GM21786 (cell line): ENCODE data around the gene KCNJ6.

Experiments used
- ATAC-seq: cut with Tn5 transposase; IDR thresholded peaks from one replicate; pipeline ENCODE4 v1.9.1; 2021; ENCODE audit not compliant: unreplicated experiment

The KCNJ6 gene

DNA sequence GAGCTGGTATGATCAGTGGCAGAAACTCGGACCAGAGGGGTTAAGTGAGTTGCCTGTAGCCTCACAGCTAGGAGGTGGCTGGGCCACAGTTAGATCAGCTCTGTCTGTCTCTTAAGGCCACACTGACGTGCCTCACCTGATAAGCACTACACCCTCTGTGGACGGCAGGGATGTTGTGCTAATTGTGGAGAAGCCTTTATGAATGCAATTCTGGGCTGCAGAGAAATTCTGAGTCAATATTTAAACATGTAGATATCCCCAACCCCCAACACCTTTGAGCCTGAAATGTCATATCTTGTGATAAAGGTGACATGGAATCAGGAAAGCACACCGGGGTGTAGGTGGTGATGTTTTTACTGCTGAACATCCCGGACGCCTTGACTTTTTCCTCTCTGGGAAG is 88.3 kb downstream of the KCNJ6 start:
- no peak for ATAC-seq

DNA sequence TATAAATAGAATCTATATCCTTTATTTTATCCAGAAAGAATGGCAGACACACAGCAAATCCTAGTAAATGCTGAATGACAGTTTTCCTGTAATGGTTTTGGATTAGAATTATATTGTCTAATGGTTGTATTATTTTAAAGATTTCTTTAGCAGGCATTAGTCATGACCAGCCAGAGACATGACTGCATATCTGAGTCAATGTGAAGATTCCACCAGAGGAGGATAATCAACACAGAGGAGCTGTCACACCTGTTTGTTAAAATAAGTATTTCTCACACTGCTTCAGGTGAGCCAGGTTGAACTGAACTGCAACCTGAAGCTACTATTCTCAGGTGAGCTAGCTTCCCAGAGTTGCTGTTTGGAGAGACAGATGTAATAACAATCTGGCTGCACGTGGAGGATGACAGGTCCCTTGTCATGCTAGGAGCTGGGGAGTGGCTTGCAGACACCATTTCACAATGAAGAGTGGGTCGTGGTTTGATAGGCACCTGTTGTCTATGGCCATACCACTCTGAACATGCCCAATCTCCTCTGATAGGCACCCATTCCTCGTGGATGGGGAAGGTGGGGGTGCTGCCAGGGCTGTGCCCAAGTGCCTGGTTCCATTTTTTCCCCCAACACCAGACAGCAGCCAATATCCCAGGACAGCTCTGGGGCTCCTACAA is 94.3 kb downstream of the KCNJ6 start:
- ATAC-seq: no peak

DNA sequence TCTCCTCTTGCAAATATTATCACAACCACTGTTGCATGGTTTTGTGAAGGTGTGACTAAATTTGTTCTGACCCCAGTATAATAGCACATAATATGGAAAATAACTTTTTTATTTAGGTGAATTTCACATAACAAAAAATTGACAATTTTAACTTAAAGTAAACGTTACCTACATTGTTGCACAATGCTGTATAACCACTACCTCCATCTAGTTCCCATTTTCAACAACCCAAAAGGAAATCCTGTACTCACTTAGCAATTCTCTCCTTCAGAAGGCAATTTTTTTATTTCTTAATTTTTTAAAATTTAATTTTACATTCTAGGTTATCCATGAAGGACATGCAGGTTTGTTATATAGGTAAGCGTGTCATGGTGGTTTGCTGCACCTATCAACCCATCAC is 95.2 kb downstream of the KCNJ6 start:
- no peak for ATAC-seq

DNA sequence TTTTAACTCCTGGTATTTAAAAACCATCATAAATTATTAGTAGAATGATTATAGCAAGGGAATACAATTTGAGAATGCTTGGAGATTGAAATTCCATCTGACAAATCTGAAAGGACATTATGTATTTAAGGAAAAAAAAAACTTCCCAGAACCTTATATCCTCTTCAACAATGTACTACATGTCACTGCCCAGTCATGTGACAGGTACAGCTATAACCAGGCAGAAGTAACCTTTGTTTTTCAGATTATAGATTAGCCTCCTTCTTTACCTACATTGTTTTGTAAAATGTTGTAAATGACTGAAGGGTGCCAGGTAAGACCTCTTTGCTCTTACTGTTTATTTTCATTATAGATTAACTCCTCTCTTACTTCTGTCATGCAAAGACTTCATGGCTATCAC is 96.9 kb downstream of the KCNJ6 start:
- no peak for ATAC-seq

DNA sequence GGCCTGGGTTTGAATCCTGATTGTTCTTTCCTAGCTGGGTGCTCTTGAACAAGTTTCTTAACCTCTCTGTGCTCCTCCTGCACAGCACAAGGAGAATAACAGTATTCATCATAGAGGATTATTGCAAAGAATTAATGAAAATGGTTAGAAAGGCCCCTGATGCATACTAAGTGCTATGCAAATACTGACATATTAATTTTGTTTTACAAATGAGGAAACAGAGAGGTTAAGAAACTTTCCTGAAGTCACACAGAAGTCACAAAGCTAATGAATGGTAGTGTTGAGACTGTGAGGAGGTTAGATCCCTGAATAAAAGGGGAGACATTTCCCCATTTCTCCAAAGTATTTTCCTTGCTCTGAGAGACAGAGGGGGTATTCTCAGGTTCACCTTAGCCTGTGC is 99.0 kb downstream of the KCNJ6 start:
- ATAC-seq: no peak

DNA sequence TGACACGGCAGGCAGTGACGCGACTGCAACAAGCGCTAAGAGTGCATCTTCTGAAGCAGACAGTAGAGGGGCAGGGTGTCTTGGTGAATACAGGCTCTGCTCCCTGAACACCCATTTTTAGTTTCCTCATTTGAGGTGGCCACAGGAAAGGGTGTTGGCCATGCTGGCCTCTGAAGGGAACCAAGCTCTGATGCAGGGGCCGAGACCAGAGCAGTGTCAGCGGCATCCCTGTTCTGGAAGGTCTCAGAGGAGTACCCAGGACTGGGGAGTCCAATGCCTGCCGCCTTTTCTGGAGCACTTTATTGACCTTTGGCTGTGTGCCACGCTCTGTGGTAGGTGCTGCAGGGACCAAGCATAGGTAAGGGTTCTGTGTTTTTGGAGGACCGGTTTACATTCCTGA is 100.4 kb downstream of the KCNJ6 start:
- ATAC-seq: no peak

DNA sequence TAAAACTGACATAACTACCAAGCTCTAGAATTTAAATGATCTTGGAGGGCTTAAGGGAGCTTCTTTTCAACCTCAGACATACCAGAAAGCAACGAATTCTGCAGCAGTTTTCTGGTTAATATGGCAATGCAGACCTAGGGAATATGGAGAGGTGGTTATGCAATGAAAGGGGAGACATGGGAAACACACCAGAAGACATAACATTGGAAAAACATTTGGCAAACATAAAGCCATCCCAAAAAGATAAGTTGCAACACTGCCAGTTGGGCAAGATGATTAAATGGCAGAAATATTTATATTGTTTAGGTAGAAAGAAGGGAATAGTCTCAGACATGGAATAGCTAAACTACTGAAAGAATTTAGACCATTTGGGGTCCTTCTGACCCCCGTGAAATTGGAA is 104.5 kb downstream of the KCNJ6 start:
- no peak for ATAC-seq

DNA sequence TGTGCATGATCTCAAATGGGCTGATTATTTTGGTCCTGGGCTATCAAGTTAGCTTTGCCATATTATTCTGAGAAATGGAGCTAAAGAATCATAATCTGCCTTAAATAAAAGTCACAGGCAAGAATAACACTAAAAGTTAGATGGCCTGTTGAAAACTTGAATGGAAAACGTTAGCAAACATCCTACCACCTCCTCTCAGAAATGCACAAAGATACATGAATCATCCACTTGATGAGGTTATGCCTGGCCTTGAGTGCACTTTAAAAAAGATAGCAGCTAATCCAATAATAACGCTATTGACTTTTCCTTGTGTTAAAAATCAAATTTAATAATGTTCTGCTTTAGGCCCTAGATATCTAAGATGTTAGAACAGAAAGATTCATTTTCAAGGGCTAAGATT is 108.0 kb downstream of the KCNJ6 start:
- no peak for ATAC-seq

DNA sequence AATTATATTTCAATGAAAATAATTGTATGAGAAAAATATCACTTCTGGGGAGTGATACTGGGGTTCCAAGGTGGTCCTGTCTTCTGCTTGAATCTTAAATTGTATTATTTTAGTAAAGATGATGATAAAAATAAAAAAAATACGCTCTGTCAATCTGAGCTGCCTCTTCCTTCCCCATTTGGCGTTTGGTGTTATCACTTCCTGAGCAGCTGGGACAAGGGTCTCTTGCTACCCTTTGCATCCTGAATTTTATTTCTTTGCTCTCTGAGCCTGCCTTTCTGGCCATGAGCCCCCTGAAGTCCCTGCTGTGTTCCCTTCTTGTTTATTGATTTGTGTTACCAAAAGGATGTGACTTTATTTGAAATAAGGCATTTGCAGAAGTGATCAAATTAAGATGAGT is 111.0 kb downstream of the KCNJ6 start:
- ATAC-seq: no peak

DNA sequence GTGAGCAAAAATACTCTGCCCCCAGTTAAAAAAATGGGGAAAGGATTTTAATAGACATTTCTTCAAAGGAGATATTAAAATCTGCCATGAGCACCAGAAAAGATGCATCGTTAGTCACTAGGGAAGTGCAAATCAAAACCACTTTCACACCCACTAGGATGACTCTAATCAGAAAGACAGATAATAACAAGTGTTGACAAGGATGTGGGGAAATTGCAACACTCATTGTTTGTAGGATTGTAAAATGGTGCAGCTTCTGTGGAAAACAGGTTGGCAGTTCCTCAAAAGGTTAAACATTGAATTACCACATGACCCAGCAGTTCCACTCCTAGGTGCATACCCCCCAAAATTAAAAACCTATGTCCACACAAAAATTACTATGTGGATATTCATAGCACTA is 112.3 kb downstream of the KCNJ6 start:
- ATAC-seq: no peak

DNA sequence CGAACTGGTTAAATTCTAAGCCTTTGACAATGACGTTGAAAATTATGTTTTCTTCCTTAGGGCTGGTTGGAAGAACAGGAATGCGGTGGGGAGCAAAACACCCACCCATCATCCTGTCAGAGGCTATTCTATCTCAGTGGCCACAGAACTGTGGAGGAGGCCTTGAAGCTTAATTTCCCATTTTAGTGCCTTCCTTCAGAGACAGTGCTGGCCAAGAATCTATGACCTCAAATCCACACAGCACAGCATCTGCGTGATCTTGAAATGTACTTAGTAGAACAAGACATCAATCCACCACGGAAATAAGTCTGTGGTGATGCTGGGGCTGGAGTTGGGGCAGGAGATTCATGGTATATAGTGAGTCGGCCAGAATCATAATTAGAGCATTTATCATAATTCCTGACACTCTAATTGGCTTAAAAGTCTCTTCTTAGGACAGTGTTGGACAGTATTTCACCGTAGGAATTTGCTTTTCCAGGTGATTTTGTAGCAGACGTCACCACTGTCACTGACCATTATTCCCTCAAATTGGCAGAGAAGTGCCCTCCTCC is 113.1 kb downstream of the KCNJ6 start:
- no peak for ATAC-seq

DNA sequence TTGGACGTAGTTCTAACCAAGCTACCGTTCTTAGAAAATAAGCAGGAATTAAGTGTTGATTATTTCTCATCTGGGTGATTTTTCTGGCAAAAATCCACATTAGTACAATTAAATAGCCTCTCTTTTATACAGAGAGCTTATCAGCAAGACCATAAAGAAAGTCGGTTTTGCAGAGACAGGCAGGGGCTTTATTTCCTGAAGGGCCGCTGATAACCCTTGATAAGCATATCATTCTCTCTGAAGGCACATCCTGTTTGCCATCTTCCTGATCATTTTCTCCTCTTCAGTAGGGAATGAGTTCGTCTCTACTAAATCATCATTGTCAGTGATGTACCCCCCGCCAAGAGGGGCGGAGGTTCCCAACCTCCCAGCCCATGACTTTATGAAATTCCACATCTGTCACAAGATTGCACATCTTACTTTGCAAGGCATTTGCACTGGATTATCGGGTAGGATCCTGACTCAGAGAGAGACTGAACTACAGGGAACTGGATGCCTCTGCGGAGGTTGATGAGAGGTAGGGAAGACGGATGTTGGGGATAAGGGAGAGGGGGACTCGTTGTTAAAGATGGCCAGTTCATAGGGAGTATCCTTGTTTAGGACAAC is 115.7 kb downstream of the KCNJ6 start:
- no peak for ATAC-seq

DNA sequence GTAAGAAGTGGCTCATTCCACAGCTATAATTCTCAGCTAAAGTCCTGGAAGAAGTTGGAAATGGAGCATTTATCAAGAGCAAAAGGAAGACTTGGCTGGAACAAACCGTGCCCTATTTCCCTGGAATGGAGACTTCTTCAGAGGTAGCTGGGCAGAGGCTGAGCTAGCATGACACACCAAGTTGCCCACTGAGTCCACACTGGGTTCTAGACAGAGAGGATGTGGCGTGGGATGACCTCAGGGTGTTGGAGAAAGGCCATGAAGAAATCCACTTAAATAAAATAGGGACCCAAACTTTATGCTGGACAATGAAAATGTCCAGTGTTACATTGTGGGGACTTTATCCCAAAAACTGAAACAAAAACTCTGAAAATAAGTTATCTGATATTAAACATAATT is 116.2 kb downstream of the KCNJ6 start:
- ATAC-seq: no peak

DNA sequence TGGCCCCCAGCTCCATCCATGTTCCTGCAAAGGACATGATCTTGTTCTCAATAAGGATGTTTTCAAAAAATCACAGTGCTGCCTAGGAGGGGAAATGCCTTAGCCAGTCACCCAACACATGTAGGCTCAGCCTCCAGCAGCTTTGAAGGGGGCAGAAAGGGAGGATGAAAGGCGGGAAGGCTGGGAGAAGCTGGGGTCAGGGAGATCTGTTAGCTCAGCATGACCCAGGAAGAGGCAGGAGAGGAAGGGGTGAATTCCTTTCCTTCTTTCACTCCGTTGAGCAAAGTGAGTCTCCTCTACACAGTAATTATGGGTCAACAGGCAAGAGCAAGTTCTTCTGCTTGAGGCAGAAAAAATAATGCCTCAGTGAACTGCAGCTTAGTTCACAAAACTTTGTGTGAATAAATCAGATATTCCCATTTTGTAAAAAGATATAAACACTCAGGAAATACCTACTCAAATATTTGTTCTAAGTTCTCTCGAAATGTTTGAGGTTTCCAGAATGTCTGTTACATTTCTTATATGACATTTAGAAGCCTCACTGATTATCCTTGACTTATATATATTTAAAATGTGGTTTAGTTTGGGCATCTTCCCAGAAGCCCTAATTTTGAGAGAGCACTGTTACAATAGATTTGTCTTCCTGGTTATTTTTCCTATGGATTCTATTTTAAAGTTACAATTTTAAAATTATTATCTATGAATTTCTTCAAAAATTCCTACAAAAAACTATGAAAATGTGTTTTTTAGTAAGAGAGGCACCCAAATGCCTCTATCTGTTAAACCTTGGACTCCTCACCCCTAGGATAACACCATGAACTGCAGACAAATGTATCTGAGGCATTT is 116.8 kb downstream of the KCNJ6 start:
- no peak for ATAC-seq

DNA sequence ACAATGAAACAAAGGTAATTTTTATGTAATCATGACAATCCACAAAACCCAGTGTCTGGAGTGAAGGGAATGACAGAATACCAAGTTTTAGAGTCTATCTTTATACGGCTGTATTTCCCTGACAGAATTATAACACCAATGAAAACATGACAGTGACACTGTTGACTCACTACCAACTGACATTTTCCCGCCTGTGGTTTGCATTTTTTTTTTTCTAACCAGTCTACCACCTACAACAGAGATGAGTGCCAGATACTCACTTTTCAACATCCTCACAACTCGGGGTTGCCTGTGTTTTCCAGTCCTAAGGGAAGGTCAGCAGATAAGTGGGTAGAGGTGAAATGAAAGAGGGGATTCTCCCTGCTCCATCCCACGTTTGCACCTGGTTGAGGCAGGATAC is 118.9 kb downstream of the KCNJ6 start:
- ATAC-seq: no peak

DNA sequence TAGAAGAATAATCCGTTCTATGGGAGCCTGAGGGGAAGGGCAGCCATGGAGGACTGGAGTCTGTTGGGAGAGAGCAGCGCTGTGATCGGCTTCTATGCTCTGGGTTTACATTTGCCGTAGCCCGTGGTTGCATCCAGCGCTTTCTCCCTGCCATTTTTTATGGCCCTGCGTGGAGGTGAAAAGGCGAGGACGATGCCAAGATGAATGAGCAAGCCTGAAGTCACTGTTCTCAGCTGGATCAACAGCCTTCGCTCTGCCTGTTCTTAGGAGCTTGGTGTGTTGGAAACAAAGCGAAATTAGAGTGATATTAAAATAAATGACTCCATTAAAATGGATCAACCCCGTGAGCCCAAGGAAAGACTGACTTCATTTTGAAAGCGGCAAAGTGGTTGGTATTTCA is 120.2 kb downstream of the KCNJ6 start:
- ATAC-seq: no peak

DNA sequence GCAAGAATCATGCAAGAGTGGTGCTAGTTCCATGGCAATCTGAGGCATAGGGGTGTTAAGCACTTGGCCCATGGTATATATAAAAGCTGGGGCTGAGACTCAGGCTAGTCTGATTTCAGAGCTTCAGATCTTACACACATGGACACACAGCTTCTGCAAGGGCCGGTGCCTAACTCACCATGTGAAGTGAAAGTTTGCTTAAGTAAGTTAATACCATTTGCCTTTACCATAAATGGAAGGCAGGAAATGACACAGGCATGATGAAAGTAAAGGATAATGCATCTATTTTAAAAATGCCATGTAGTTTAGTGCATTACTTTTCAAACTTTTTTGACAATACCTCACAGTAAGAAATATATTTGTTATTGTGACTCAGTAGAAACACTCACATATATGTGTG is 122.6 kb downstream of the KCNJ6 start:
- ATAC-seq: no peak

DNA sequence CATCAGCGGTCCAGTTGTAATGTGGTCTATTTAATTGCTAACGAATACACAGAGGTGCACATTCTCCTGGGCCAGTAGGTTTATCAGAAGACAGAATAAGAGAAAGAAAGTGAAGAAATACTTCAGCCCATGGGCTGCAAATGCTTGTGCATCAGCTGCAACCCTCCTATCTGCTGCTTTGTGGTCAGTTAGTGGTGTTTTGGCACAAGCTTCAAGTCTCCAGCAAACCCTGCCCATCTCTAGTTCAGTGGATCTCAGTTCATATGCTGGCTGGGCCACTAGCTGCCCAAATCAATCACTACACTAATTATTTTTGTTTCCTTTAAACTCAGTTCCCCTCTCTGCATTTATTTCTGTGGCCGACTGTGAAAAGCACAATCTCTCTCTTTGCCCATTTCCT is 124.2 kb downstream of the KCNJ6 start:
- no peak for ATAC-seq

DNA sequence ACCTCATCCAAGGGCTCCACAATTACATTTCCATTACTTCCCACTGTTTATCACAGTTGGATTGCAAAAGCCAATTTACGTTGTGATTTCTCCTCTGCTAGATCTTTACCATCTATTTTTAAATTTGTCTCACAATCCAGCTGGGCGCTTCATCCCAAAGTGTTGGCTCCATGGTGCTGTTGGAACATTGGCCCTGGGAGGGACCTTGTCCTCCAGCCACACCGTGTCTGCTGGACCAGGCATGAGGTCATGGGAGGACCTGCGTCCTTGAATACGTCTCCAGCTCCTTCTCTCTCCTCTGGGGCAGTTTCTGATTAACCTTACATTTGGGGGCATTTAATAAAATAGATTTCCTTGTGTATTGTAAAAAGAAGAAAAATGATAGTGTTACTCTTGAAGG is 125.4 kb downstream of the KCNJ6 start:
- ATAC-seq: no peak

DNA sequence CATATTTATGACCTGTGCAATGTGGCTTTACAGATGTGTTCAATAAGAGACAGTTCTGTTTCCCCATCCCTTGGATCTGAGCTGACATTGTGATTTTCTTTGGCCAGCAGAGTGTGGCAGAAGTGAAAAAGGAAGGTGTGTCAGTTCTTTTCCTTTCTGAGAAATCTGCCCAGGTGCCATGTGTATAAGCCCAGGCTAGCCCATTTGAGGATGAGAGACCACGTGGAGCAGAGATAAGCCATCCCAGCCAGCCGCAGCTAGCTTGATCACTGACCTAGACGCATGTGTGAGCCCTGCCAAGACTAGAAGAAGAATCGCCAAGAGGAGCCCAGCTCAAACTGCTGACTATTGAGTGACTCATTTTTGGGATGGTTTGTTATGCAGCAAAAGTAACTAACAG is 127.8 kb downstream of the KCNJ6 start:
- ATAC-seq: no peak

DNA sequence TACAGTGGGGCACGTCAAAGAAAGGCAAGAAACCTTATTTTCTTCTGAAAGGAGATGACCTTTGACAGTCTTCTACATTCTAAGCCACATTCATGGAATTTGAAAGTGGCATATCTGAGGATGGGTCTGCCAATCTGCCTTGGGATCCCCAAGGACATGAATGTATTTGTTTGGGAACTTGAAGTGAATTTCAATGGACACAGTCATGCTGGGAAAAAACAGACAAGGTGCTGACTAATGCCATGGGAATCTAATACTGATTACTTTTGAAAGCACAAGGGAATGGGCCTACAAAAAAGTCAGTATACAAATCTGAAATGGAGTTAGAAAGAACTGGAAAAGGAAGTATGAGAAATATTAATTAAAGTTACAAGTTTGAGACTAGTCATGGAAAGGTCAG is 128.8 kb downstream of the KCNJ6 start:
- no peak for ATAC-seq
